Epidermal melanocyte (primary cell): Measurements from ENCODE around the gene INTS6L.
"Not testable (repeated sequence)": the region's sequence is repeated elsewhere in the genome, so short reads cannot be mapped to it uniquely, and the experiment has no call there.

Experiments
- DNase-seq: peaks from one replicate; pipeline ENCODE4 v3.0.0; 2011; ENCODE audit warnings: low spot score; ENCODE audit not compliant: insufficient read length

INTS6L gene

GRCh38 chrX:135595543-135595942 lies 75.1 kb downstream of the INTS6L start:
- no peak for DNase-seq

DNA sequence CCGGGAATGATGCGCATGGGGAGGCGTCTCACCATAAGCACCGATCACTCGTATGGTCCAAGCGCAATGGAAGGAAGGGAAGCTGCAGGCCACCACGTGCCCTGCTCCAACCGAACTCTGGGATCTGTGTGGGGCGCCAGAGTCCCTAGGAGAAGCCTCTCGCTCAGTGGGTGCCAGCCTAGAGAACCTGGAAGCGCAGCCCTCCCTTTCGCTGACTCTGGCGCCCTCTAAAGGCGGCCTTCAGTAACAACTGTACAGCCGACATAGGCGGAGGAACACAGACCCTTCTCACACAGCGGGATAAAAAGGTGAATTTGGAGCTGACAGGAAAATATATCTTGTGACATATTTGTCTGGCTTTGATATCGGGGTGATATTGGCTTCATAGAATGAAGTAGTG lies 76.0 kb downstream of the INTS6L start:
- DNase-seq, result no peak

GRCh38 chrX:135605906-135606305 lies 85.4 kb downstream of the INTS6L start:
- DNase-seq, result no peak

GRCh38 chrX:135624408-135625204 lies 104.1 kb downstream of the INTS6L start:
- not testable (repeated sequence) for DNase-seq

- no peak for DNase-seq
These were observed 105.5 kb downstream of the INTS6L start for GRCh38 chrX:135625995-135626394.

GRCh38 chrX:135629342-135629741 lies 108.9 kb downstream of the INTS6L start:
- DNase-seq, result no peak
